EH (cell line): Measurements from ENCODE around the gene OXSR1.

Experiments used
- DNase-seq: peaks from one replicate; pipeline ENCODE4 v3.0.0-alpha.2; 2015; ENCODE audit warnings: low read depth

OXSR1 gene

GRCh38 chr3:38164952-38165721, at the start of gene OXSR1:
TSS of gene OXSR1 (plus strand) at chr3:38165537. CDS start at chr3:38165877, 340 bp downstream.
- peak; percentile 100 for DNase-seq

GRCh38 chr3:38115645-38116427, 49.5 kb upstream of the OXSR1 start:
- no peak for DNase-seq

- DNase-seq, result no peak
Measured at GRCh38 chr3:38116471-38117162, 48.7 kb upstream of the OXSR1 start.

- DNase-seq, result no peak
Measured at GRCh38 chr3:38117163-38117716, 48.1 kb upstream of the OXSR1 start.

- DNase-seq, result peak; percentile 65
Measured at GRCh38 chr3:38117748-38118420, 47.5 kb upstream of the OXSR1 start.

GRCh38 chr3:38118421-38119247, 46.7 kb upstream of the OXSR1 start:
- no peak for DNase-seq

GRCh38 chr3:38119248-38119544, 46.1 kb upstream of the OXSR1 start:
- no peak for DNase-seq

- DNase-seq, result no peak
Measured at GRCh38 chr3:38119821-38120692, 45.3 kb upstream of the OXSR1 start.

- no peak for DNase-seq
Measured at GRCh38 chr3:38120693-38121450, 44.5 kb upstream of the OXSR1 start.

GRCh38 chr3:38121451-38121831, 43.9 kb upstream of the OXSR1 start:
- no peak for DNase-seq

GRCh38 chr3:38121832-38122461, 43.4 kb upstream of the OXSR1 start:
- DNase-seq, result no peak

GRCh38 chr3:38122712-38123290, 42.5 kb upstream of the OXSR1 start:
- DNase-seq, result no peak

- no peak for DNase-seq
Measured at GRCh38 chr3:38124324-38125122, 40.8 kb upstream of the OXSR1 start.

- no peak for DNase-seq
Measured at GRCh38 chr3:38125305-38126120, 39.8 kb upstream of the OXSR1 start.

GRCh38 chr3:38126121-38126892, 39.0 kb upstream of the OXSR1 start:
- DNase-seq, result no peak
